NCI-H1694 treated with DMSO at 0.1 percent for 48 hours (cell line): ENCODE measurements around the gene SDK2.

Experiments used
- DNase-seq: peaks from one replicate; lab custom pipeline; 2025; lab: John Stamatoyannopoulos, UW

Gene SDK2

GRCh38 chr17:73391331-73392265 lies 252.6 kb downstream of the SDK2 start:
- DNase-seq = no peak

- no peak for DNase-seq
Observed at GRCh38 chr17:73390851-73391250, 253.4 kb downstream of the SDK2 start.

GRCh38 chr17:73390221-73390620 lies 254.0 kb downstream of the SDK2 start:
- no peak for DNase-seq

- no peak for DNase-seq
Observed at GRCh38 chr17:73389411-73389810, 254.8 kb downstream of the SDK2 start.

- DNase-seq = no peak
Observed at GRCh38 chr17:73388578-73388905, 255.7 kb downstream of the SDK2 start.

GRCh38 chr17:73387746-73388577 lies 256.3 kb downstream of the SDK2 start:
- no peak for DNase-seq

- DNase-seq = no peak
Observed at GRCh38 chr17:73386561-73386960, 257.7 kb downstream of the SDK2 start.

GRCh38 chr17:73384926-73385325 lies 259.3 kb downstream of the SDK2 start:
- no peak for DNase-seq

GRCh38 chr17:73380439-73381106 lies 263.7 kb downstream of the SDK2 start:
- no peak for DNase-seq

GRCh38 chr17:73379826-73380225 lies 264.4 kb downstream of the SDK2 start:
- DNase-seq = no peak

GRCh38 chr17:73378974-73379470 lies 265.2 kb downstream of the SDK2 start:
- no peak for DNase-seq

GRCh38 chr17:73376636-73377035 lies 267.6 kb downstream of the SDK2 start:
- no peak for DNase-seq

GRCh38 chr17:73376152-73376551 lies 268.1 kb downstream of the SDK2 start:
- DNase-seq = no peak

- DNase-seq = no peak
Observed at GRCh38 chr17:73371836-73372235, 272.4 kb downstream of the SDK2 start.

GRCh38 chr17:73371285-73371684 lies 273.0 kb downstream of the SDK2 start:
- DNase-seq = no peak

GRCh38 chr17:73369817-73370490 lies 274.3 kb downstream of the SDK2 start:
- DNase-seq = peak; percentile 76

- DNase-seq = no peak
Observed at GRCh38 chr17:73369111-73369521, 275.1 kb downstream of the SDK2 start.

GRCh38 chr17:73368085-73368631 lies 276.1 kb downstream of the SDK2 start:
- no peak for DNase-seq

- no peak for DNase-seq
Observed at GRCh38 chr17:73365906-73366623, 278.2 kb downstream of the SDK2 start.

- DNase-seq = no peak
Observed at GRCh38 chr17:73365301-73365874, 278.9 kb downstream of the SDK2 start.
